Neural progenitor cell (in vitro differentiated cells): ENCODE results near the gene DACH1. TPM values are rescaled to one million over a fixed set of nuclear protein-coding genes. Genes with fewer than 3 reads are reported as not detected.
A peak's percentile ranks its signal among the peaks of the same experiment; 100 is the strongest.

Experiments used
- DNase-seq: peaks from one replicate; pipeline ENCODE4 v3.0.0-alpha.2; 2016; ENCODE audit warnings: low spot score
- H2AFZ ChIP-seq: fragments of 200-600 bp; sonication (generic); replicated peaks from 2 replicates; pipeline ENCODE4 v1.6.1; 2016; ENCODE audit warnings: antibody characterized with exemption
- H3F3A ChIP-seq: fragments of 200-600 bp; sonication (generic); 2 replicates; pipeline ENCODE4 v1.6.1; 2016; ENCODE audit warnings: antibody characterized with exemption, low read depth
- H3K27ac ChIP-seq: fragments of 200-600 bp; sonication (generic); 2 replicates; pipeline ENCODE4 v1.5.1; 2016; ENCODE audit warnings: mild to moderate bottlenecking
- H3K27me3 ChIP-seq: fragments of 200-600 bp; sonication (generic); 2 replicates; pipeline ENCODE4 v1.6.1; 2016; ENCODE audit warnings: mild to moderate bottlenecking, moderate library complexity
- H3K36me3 ChIP-seq: fragments of 200-600 bp; sonication (generic); 2 replicates; pipeline ENCODE4 v1.5.1; 2016
- H3K4me1 ChIP-seq: fragments of 200-600 bp; sonication (generic); 2 replicates; pipeline ENCODE4 v1.6.1; 2016; ENCODE audit warnings: mixed run types
- H3K4me2 ChIP-seq: fragments of 200-600 bp; sonication (generic); 2 replicates; pipeline ENCODE4 v1.6.1; 2016
- H3K4me3 ChIP-seq: fragments of 200-600 bp; sonication (generic); 2 replicates; pipeline ENCODE4 v1.5.1; 2016
- H3K79me2 ChIP-seq: fragments of 200-600 bp; sonication (generic); 2 replicates; pipeline ENCODE4 v1.6.1; 2016; ENCODE audit warnings: low read depth
- H3K9ac ChIP-seq: fragments of 200-600 bp; sonication (generic); 2 replicates; pipeline ENCODE4 v1.6.1; 2016
- H3K9me3 ChIP-seq: fragments of 200-600 bp; sonication (generic); 2 replicates; pipeline ENCODE4 v1.5.1; 2016; ENCODE audit warnings: low read depth
- H4K20me1 ChIP-seq: fragments of 200-600 bp; sonication (generic); 2 replicates; pipeline ENCODE4 v1.6.1; 2016; ENCODE audit warnings: low read depth
- H3K27ac Mint-ChIP-seq: 3 replicates; pipeline ENCODE4 v1.8.0; 2021; ENCODE audit warnings: mixed read lengths
- H3K27me3 Mint-ChIP-seq: 2 replicates; pipeline ENCODE4 v1.8.0; 2022; ENCODE audit warnings: low read depth, mild to moderate bottlenecking, inconsistent platforms, moderate library complexity, mixed read lengths; ENCODE audit not compliant: insufficient read depth
- H3K36me3 Mint-ChIP-seq: 3 replicates; pipeline ENCODE4 v1.8.0; 2021; ENCODE audit warnings: mixed read lengths
- H3K4me1 Mint-ChIP-seq: 3 replicates; pipeline ENCODE4 v1.8.0; 2021; ENCODE audit warnings: mixed read lengths
- H3K4me3 Mint-ChIP-seq: 3 replicates; pipeline ENCODE4 v1.8.0; 2021; ENCODE audit warnings: mild to moderate bottlenecking, moderate library complexity, mixed read lengths
- H3K9me3 Mint-ChIP-seq: 3 replicates; pipeline ENCODE4 v1.8.0; 2020; ENCODE audit warnings: mixed read lengths
- CTCF ChIP-seq: fragments of 200-600 bp; sonication (generic); IDR thresholded peaks from 2 replicates; pipeline ENCODE4 v1.5.1; 2017; ENCODE audit warnings: antibody characterized with exemption, mild to moderate bottlenecking
- EZH2 ChIP-seq: fragments of 200-600 bp; sonication (generic); IDR thresholded peaks from 2 replicates; pipeline ENCODE4 v1.6.1; 2017; ENCODE audit warnings: antibody characterized with exemption, mild to moderate bottlenecking, moderate library complexity
- EZH2phosphoT487 ChIP-seq: fragments of 200-600 bp; sonication (generic); IDR thresholded peaks from 2 replicates; pipeline ENCODE4 v1.6.1; 2017; ENCODE audit warnings: antibody characterized with exemption
- total RNA-seq: library from RNA; depleted of rRNA; stranded (reverse); fragments of >200 nt; gene quantifications from 2 replicates; pipeline ENCODE4 v1.2.3, GENCODE V29; 2015; ENCODE audit warnings: low replicate concordance

The DACH1 gene
- total RNA-seq, 1 donor from 2014 or later = 27.6 TPM

- no peak overlapping the region for H3K4me3 Mint-ChIP-seq
- H3K27ac ChIP-seq = no peak overlapping the region
- H3F3A ChIP-seq = no peaks in the 10 kb centered on the region
- H3K4me3 ChIP-seq = no peak overlapping the region
- no peaks in the 10 kb centered on the region for H3K79me2 ChIP-seq
- H2AFZ ChIP-seq = no peak overlapping the region
- H3K27ac Mint-ChIP-seq = no peak overlapping the region
- no peak for DNase-seq
- TF ChIP-seq EZH2phosphoT487 (no peak), CTCF (no peak), EZH2 (no peak)
- no peaks in the 10 kb centered on the region for H3K27me3 Mint-ChIP-seq
- no peaks in the 10 kb centered on the region for H4K20me1 ChIP-seq
- no peaks in the 10 kb centered on the region for H3K4me1 ChIP-seq
- H3K36me3 ChIP-seq = no peaks in the 10 kb centered on the region
- no peaks in the 10 kb centered on the region for H3K9me3 ChIP-seq
- H3K9me3 Mint-ChIP-seq = no peaks in the 10 kb centered on the region
- H3K9ac ChIP-seq = no peak overlapping the region
- no peak overlapping the region for H3K4me2 ChIP-seq
- no peaks in the 10 kb centered on the region for H3K27me3 ChIP-seq
- H3K36me3 Mint-ChIP-seq = peaks cover 3% of the 10 kb centered on the region
- H3K4me1 Mint-ChIP-seq = peaks cover 13% of the 10 kb centered on the region
Observed at GRCh38 chr13:71591374-71591773, 275.6 kb downstream of the DACH1 start.

- TF ChIP-seq EZH2phosphoT487 (no peak), CTCF (peak; percentile 12)
- Histone ChIP-seq H3K27ac (no peak overlapping the region), H2AFZ (no peak overlapping the region), H3K9ac (no peak overlapping the region), H3K9me3 (no peaks in the 10 kb centered on the region), H3K79me2 (no peaks in the 10 kb centered on the region), H3K4me3 (no peak overlapping the region), H3K36me3 (no peaks in the 10 kb centered on the region), H4K20me1 (no peaks in the 10 kb centered on the region), H3K4me1 (no peaks in the 10 kb centered on the region), H3K27me3 (no peaks in the 10 kb centered on the region), H3K4me2 (no peak overlapping the region), H3F3A (no peaks in the 10 kb centered on the region)
- Mint-ChIP-seq H3K36me3 (peaks cover 3% of the 10 kb centered on the region), H3K4me3 (no peak overlapping the region), H3K4me1 (peaks cover 13% of the 10 kb centered on the region), H3K9me3 (no peaks in the 10 kb centered on the region), H3K27ac (no peak overlapping the region), H3K27me3 (no peaks in the 10 kb centered on the region)
- DNase-seq = peak; percentile 25
Observed at GRCh38 chr13:71590654-71591148, 276.3 kb downstream of the DACH1 start.

- H3K4me3 Mint-ChIP-seq = no peak overlapping the region
- no peak for DNase-seq
- no peaks in the 10 kb centered on the region for H3K9me3 ChIP-seq
- H3K27ac Mint-ChIP-seq = no peak overlapping the region
- no peaks in the 10 kb centered on the region for H3K79me2 ChIP-seq
- H3K27ac ChIP-seq = no peak overlapping the region
- no peaks in the 10 kb centered on the region for H3K27me3 Mint-ChIP-seq
- peaks cover 13% of the 10 kb centered on the region for H3K4me1 Mint-ChIP-seq
- H3K4me1 ChIP-seq = no peaks in the 10 kb centered on the region
- H3K36me3 ChIP-seq = no peaks in the 10 kb centered on the region
- no peak overlapping the region for H2AFZ ChIP-seq
- H3K4me2 ChIP-seq = no peak overlapping the region
- H3K4me3 ChIP-seq = no peak overlapping the region
- H3K9me3 Mint-ChIP-seq = no peaks in the 10 kb centered on the region
- no peaks in the 10 kb centered on the region for H4K20me1 ChIP-seq
- no peaks in the 10 kb centered on the region for H3F3A ChIP-seq
- H3K9ac ChIP-seq = no peak overlapping the region
- no peaks in the 10 kb centered on the region for H3K27me3 ChIP-seq
- TF ChIP-seq EZH2 = no peak
- TF ChIP-seq CTCF = no peak
- TF ChIP-seq EZH2phosphoT487 = no peak
- H3K36me3 Mint-ChIP-seq = no peaks in the 10 kb centered on the region
Observed at GRCh38 chr13:71589032-71589431, 278.0 kb downstream of the DACH1 start.
